GM19467 (cell line): ENCODE results near the gene PLXNA4.

Experiments used
- ATAC-seq: cut with Tn5 transposase; IDR thresholded peaks from one replicate; pipeline ENCODE4 v1.9.1; 2021; ENCODE audit warnings: mild to moderate bottlenecking, moderate library complexity; ENCODE audit not compliant: unreplicated experiment

The PLXNA4 gene

GRCh38 chr7:132565885-132566284, 10.4 kb downstream of the PLXNA4 start:
- ATAC-seq, result no peak

GRCh38 chr7:132565441-132565840, 10.8 kb downstream of the PLXNA4 start:
- no peak for ATAC-seq

GRCh38 chr7:132564849-132565248, 11.4 kb downstream of the PLXNA4 start:
- ATAC-seq, result no peak

GRCh38 chr7:132564090-132564489, 12.2 kb downstream of the PLXNA4 start:
- no peak for ATAC-seq

- no peak for ATAC-seq
Observed at GRCh38 chr7:132562690-132563089, 13.6 kb downstream of the PLXNA4 start.

GRCh38 chr7:132561763-132562162, 14.5 kb downstream of the PLXNA4 start:
- ATAC-seq, result no peak

- ATAC-seq, result no peak
Observed at GRCh38 chr7:132560825-132561529, 15.3 kb downstream of the PLXNA4 start.

GRCh38 chr7:132560105-132560504, 16.2 kb downstream of the PLXNA4 start:
- no peak for ATAC-seq

- no peak for ATAC-seq
Observed at GRCh38 chr7:132558815-132559214, 17.5 kb downstream of the PLXNA4 start.

- no peak for ATAC-seq
Observed at GRCh38 chr7:132557489-132558044, 18.7 kb downstream of the PLXNA4 start.

GRCh38 chr7:132554446-132554845, 21.8 kb downstream of the PLXNA4 start:
- no peak for ATAC-seq

- ATAC-seq, result no peak
Observed at GRCh38 chr7:132553031-132553430, 23.2 kb downstream of the PLXNA4 start.

GRCh38 chr7:132551886-132552285, 24.4 kb downstream of the PLXNA4 start:
- ATAC-seq, result no peak

GRCh38 chr7:132551439-132551838, 24.8 kb downstream of the PLXNA4 start:
- ATAC-seq, result no peak

- no peak for ATAC-seq
Observed at GRCh38 chr7:132548489-132549078, 27.7 kb downstream of the PLXNA4 start.

GRCh38 chr7:132547821-132548220, 28.4 kb downstream of the PLXNA4 start:
- ATAC-seq, result no peak

- ATAC-seq, result no peak
Observed at GRCh38 chr7:132546366-132547127, 29.7 kb downstream of the PLXNA4 start.

GRCh38 chr7:132545756-132546155, 30.5 kb downstream of the PLXNA4 start:
- ATAC-seq, result no peak

GRCh38 chr7:132544999-132545398, 31.3 kb downstream of the PLXNA4 start:
- ATAC-seq, result no peak

GRCh38 chr7:132544025-132544424, 32.2 kb downstream of the PLXNA4 start:
- no peak for ATAC-seq

- no peak for ATAC-seq
Observed at GRCh38 chr7:132542895-132543294, 33.4 kb downstream of the PLXNA4 start.

- no peak for ATAC-seq
Observed at GRCh38 chr7:132541656-132542055, 34.6 kb downstream of the PLXNA4 start.
